K562 (cell line): Measurements from ENCODE around the gene CYP4V2. TPM values are rescaled to one million over a fixed set of nuclear protein-coding genes. Genes with fewer than 3 reads are reported as not detected.

Experiments
- CEBPB ChIP-seq: fragments of 450-650 bp; IDR thresholded peaks from 2 replicates; pipeline ENCODE4 v1.6.1; 2016; ENCODE audit warnings: missing genetic modification characterization, missing compliant biosample characterization
- ERF ChIP-seq: fragments of 450-650 bp; formaldehyde crosslinking; IDR thresholded peaks from 2 replicates; pipeline ENCODE4 v1.4.0; 2020; ENCODE audit warnings: mild to moderate bottlenecking, mixed read lengths
- ETS2 ChIP-seq: IDR thresholded peaks from 2 replicates; pipeline ENCODE4 v1.6.1; 2016; ENCODE audit warnings: borderline replicate concordance, missing genetic modification characterization, mild to moderate bottlenecking, moderate library complexity, missing compliant biosample characterization; ENCODE audit not compliant: poor library complexity, severe bottlenecking
- EZH2 ChIP-seq: IDR thresholded peaks from 2 replicates; pipeline ENCODE4 v1.6.1; 2012; ENCODE audit warnings: low read depth, mild to moderate bottlenecking, inconsistent platforms, low read length, borderline replicate concordance
- GABPA ChIP-seq: fragments of 200-800 bp; sonication (Bioruptor generic); conservative IDR thresholded peaks from 2 replicates; pipeline ENCODE4 v1.6.1; 2016; ENCODE audit warnings: low read depth, missing genetic modification characterization, missing compliant biosample characterization
- JUNB ChIP-seq: fragments of 450-650 bp; formaldehyde crosslinking; conservative IDR thresholded peaks from 2 replicates; pipeline ENCODE4 v1.4.0; 2020; ENCODE audit warnings: mild to moderate bottlenecking
- KLF1 ChIP-seq: fragments of 450-650 bp; IDR thresholded peaks from 2 replicates; pipeline ENCODE4 v1.6.1; 2016; ENCODE audit warnings: missing genetic modification characterization, missing compliant biosample characterization
- NFIX ChIP-seq: fragments of 250-450 bp; sonication (Bioruptor Pico); IDR thresholded peaks from 2 replicates; pipeline ENCODE4 v1.4.0; 2020; ENCODE audit warnings: low read depth, mild to moderate bottlenecking, moderate library complexity
- PYGO2 ChIP-seq: fragments of 450-650 bp; IDR thresholded peaks from 2 replicates; pipeline ENCODE4 v1.6.1; 2016; ENCODE audit warnings: mild to moderate bottlenecking, missing genetic modification characterization, moderate library complexity, missing compliant biosample characterization
- SLC30A9 ChIP-seq: fragments of 250-450 bp; sonication (Bioruptor Pico); IDR thresholded peaks from 2 replicates; pipeline ENCODE4 v1.8.0; 2022; ENCODE audit warnings: mild to moderate bottlenecking, moderate library complexity
- SREBF2 ChIP-seq: sonication (generic); formaldehyde crosslinking; IDR thresholded peaks from 2 replicates; pipeline ENCODE4 v1.4.0; 2020; ENCODE audit warnings: mild to moderate bottlenecking, missing genetic modification reagents
- ZNF444 ChIP-seq: fragments of 250-450 bp; sonication (Bioruptor Pico); IDR thresholded peaks from 2 replicates; pipeline ENCODE4 v1.4.0; 2020; ENCODE audit warnings: mild to moderate bottlenecking, moderate library complexity
- polyA plus RNA-seq, 8 experiments: library from polyadenylated mRNA; depleted of rRNA in 4 of 8; stranded (reverse) in 5 of 8; unstranded in 3 of 8; fragments of >200 nt; fragmentation: Nextera tagmentation in 2 of 8; fragmentation: Illumina TruSeq in 1 of 8; extraction: Ambion mirVana in 2 of 8; extraction: Trizol in 1 of 8; gene quantifications; 2 replicates each; pipeline versions ENCODE4 v1.2.1 to v1.2.3, GENCODE V29; 2011 to 2014; ENCODE audit warnings: inconsistent platforms in 1 of 8, missing spikeins in 1 of 8
- total RNA-seq, 7 experiments: library from RNA; depleted of rRNA in 6 of 7; stranded (reverse); fragments of >200 nt in 6 of 7; fragmentation: Illumina TruSeq in 2 of 7; extraction: Trizol in 2 of 7; gene quantifications; 2 replicates each; pipeline versions ENCODE4 v1.2.1 to v1.2.3, GENCODE V29; 2011 to 2021; ENCODE audit warnings: low replicate concordance in 1 of 7
- TF ChIP-seq, protein P1 (sequence below): fragments of 250-450 bp; sonication (Bioruptor Pico); IDR thresholded peaks from 2 replicates; pipeline ENCODE4 v1.4.0; 2020; ENCODE audit warnings: borderline replicate concordance
- TF ChIP-seq, protein P2 (sequence below): fragments of 150-350 bp; IDR thresholded peaks from 2 replicates; pipeline ENCODE4 v1.6.1; 2014; ENCODE audit warnings: low read depth, mild to moderate bottlenecking, low read length, borderline replicate concordance
- TF ChIP-seq, protein P3 (sequence below): sonication (generic); formaldehyde crosslinking; IDR thresholded peaks from 2 replicates; pipeline ENCODE4 v1.8.0; 2022; ENCODE audit warnings: mild to moderate bottlenecking, missing genetic modification reagents
- TF ChIP-seq, protein P4 (sequence below): sonication (generic); formaldehyde crosslinking; IDR thresholded peaks from 2 replicates; pipeline ENCODE4 v1.8.0; 2023; ENCODE audit warnings: missing genetic modification reagents, mild to moderate bottlenecking, borderline replicate concordance

The CYP4V2 gene
- total and polyA plus RNA-seq, 9 of the 15 experiments (the other 6 are each of a cell fraction or from before 2014, with no cell fraction given): 1.1 to 8.3 (median 3.9) TPM

DNA sequence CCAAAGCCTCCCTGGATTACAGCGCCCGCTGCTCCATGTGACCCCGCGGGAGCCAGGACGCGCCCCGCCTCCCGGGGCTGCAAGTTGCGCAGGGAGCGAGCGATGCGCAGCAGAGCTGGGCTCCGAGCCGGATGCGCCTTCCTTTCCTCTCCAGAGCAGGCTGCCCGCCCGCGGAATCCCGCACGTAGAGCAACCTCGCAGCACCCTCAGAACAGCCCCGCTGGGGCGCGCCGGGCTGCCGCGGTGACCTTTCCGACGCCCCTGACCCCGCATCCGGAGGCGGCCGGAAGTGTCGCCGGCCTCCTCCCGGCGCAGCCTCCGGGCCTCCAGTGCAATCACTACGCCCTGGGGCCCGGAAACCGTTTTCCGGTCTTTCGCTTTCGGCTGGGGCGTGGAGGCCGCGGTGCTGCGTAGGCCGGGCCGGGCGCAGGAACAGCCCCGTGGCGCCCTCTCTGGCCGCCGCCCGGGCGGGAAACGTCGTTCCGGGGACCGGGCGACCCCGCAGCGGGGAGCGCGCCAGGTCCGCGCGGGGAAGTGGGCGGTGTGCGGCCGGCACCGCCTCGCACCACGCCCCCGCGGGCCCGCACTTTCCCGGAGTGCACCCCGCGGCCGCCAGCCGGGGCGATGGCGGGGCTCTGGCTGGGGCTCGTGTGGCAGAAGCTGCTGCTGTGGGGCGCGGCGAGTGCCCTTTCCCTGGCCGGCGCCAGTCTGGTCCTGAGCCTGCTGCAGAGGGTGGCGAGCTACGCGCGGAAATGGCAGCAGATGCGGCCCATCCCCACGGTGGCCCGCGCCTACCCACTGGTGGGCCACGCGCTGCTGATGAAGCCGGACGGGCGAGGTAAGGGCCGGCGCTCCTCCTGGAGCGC lies at the start of gene CYP4V2 (continued):
- TF ChIP-seq, protein P1, sequence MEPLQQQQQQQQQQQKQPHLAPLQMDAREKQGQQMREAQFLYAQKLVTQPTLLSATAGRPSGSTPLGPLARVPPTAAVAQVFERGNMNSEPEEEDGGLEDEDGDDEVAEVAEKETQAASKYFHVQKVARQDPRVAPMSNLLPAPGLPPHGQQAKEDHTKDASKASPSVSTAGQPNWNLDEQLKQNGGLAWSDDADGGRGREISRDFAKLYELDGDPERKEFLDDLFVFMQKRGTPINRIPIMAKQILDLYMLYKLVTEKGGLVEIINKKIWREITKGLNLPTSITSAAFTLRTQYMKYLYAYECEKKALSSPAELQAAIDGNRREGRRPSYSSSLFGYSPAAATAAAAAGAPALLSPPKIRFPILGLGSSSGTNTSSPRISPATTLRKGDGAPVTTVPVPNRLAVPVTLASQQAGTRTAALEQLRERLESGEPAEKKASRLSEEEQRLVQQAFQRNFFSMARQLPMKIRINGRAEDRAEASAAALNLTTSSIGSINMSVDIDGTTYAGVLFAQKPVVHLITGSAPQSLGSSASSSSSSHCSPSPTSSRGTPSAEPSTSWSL (CRISPR knock-in tag): no peak
- TF ChIP-seq ETS2 (tag) (no peak), PYGO2 (tag) (no peak), JUNB (CRISPR knock-in tag) (no peak), ZNF444 (no peak), ERF (no peak), EZH2 (no peak), SLC30A9 (no peak), CEBPB (tag) (peak; percentile 37; the same call in 1 of the 2 replicates), KLF1 (tag) (peak; percentile 91), GABPA (tag) (peak; percentile 98), SREBF2 (no peak), NFIX (CRISPR knock-in tag) (no peak)
- TF ChIP-seq, protein P2, sequence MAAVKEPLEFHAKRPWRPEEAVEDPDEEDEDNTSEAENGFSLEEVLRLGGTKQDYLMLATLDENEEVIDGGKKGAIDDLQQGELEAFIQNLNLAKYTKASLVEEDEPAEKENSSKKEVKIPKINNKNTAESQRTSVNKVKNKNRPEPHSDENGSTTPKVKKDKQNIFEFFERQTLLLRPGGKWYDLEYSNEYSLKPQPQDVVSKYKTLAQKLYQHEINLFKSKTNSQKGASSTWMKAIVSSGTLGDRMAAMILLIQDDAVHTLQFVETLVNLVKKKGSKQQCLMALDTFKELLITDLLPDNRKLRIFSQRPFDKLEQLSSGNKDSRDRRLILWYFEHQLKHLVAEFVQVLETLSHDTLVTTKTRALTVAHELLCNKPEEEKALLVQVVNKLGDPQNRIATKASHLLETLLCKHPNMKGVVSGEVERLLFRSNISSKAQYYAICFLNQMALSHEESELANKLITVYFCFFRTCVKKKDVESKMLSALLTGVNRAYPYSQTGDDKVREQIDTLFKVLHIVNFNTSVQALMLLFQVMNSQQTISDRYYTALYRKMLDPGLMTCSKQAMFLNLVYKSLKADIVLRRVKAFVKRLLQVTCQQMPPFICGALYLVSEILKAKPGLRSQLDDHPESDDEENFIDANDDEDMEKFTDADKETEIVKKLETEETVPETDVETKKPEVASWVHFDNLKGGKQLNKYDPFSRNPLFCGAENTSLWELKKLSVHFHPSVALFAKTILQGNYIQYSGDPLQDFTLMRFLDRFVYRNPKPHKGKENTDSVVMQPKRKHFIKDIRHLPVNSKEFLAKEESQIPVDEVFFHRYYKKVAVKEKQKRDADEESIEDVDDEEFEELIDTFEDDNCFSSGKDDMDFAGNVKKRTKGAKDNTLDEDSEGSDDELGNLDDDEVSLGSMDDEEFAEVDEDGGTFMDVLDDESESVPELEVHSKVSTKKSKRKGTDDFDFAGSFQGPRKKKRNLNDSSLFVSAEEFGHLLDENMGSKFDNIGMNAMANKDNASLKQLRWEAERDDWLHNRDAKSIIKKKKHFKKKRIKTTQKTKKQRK: no peak
- TF ChIP-seq, protein P3, sequence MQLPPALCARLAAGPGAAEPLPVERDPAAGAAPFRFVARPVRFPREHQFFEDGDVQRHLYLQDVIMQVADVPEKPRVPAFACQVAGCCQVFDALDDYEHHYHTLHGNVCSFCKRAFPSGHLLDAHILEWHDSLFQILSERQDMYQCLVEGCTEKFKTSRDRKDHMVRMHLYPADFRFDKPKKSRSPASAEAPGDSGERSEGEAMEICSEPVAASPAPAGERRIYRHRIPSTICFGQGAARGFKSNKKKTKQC (CRISPR knock-in tag): peak; percentile 73
- TF ChIP-seq, protein P4, sequence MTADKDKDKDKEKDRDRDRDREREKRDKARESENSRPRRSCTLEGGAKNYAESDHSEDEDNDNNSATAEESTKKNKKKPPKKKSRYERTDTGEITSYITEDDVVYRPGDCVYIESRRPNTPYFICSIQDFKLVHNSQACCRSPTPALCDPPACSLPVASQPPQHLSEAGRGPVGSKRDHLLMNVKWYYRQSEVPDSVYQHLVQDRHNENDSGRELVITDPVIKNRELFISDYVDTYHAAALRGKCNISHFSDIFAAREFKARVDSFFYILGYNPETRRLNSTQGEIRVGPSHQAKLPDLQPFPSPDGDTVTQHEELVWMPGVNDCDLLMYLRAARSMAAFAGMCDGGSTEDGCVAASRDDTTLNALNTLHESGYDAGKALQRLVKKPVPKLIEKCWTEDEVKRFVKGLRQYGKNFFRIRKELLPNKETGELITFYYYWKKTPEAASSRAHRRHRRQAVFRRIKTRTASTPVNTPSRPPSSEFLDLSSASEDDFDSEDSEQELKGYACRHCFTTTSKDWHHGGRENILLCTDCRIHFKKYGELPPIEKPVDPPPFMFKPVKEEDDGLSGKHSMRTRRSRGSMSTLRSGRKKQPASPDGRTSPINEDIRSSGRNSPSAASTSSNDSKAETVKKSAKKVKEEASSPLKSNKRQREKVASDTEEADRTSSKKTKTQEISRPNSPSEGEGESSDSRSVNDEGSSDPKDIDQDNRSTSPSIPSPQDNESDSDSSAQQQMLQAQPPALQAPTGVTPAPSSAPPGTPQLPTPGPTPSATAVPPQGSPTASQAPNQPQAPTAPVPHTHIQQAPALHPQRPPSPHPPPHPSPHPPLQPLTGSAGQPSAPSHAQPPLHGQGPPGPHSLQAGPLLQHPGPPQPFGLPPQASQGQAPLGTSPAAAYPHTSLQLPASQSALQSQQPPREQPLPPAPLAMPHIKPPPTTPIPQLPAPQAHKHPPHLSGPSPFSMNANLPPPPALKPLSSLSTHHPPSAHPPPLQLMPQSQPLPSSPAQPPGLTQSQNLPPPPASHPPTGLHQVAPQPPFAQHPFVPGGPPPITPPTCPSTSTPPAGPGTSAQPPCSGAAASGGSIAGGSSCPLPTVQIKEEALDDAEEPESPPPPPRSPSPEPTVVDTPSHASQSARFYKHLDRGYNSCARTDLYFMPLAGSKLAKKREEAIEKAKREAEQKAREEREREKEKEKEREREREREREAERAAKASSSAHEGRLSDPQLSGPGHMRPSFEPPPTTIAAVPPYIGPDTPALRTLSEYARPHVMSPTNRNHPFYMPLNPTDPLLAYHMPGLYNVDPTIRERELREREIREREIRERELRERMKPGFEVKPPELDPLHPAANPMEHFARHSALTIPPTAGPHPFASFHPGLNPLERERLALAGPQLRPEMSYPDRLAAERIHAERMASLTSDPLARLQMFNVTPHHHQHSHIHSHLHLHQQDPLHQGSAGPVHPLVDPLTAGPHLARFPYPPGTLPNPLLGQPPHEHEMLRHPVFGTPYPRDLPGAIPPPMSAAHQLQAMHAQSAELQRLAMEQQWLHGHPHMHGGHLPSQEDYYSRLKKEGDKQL (CRISPR knock-in tag): no peak; the same call in 1 of the 2 replicates
